HL-60 (cell line): ENCODE results near the gene SLC44A5.

ENCODE experiments used
- DNase-seq, 2 experiments: peaks; one replicate each; pipeline ENCODE4 v3.0.0-alpha.2; 2010 to 2020; ENCODE audit warnings: low read depth in 1 of 2, low spot score in 1 of 2
- H3K27ac ChIP-seq: fragments of 250-450 bp; sonication (Bioruptor Pico); replicated peaks from 2 replicates; pipeline ENCODE4 v1.5.1; 2020; ENCODE audit warnings: mild to moderate bottlenecking, moderate library complexity
- H3K27me3 ChIP-seq: fragments of 250-450 bp; sonication (Bioruptor Pico); 2 replicates; pipeline ENCODE4 v1.5.1; 2021; ENCODE audit warnings: mild to moderate bottlenecking, moderate library complexity; ENCODE audit not compliant: insufficient read depth, poor library complexity, severe bottlenecking
- H3K4me3 ChIP-seq: replicated peaks from 2 replicates; pipeline ENCODE4 v1.5.1; 2011; ENCODE audit warnings: mild to moderate bottlenecking, control low read depth, low read length; ENCODE audit not compliant: insufficient read depth
- CTCF ChIP-seq: IDR thresholded peaks from one replicate; pipeline ENCODE4 v1.5.1; 2011; ENCODE audit warnings: low read length, control low read depth, inconsistent platforms; ENCODE audit not compliant: insufficient read depth
- GABPA ChIP-seq: IDR thresholded peaks from 2 replicates; pipeline ENCODE4 v1.6.1; 2012; ENCODE audit warnings: low read depth
- POLR2AphosphoS5 ChIP-seq: IDR thresholded peaks from 2 replicates; pipeline ENCODE4 v1.6.1; 2012; ENCODE audit warnings: low read depth
- REST ChIP-seq: IDR thresholded peaks from 2 replicates; pipeline ENCODE4 v1.6.1; 2012; ENCODE audit warnings: low read depth; ENCODE audit not compliant: insufficient replicate concordance
- SPI1 ChIP-seq: IDR thresholded peaks from 2 replicates; pipeline ENCODE4 v1.6.1; 2012; ENCODE audit warnings: low read depth, mild to moderate bottlenecking, borderline replicate concordance

The SLC44A5 gene

GRCh38 chr1:75501577-75502295 lies 109.2 kb downstream of the SLC44A5 start:
- TF ChIP-seq GABPA (no peak), SPI1 (no peak), CTCF (no peak)
- Histone ChIP-seq H3K27ac (no peak overlapping the region), H3K27me3 (no peaks in the 10 kb centered on the region), H3K4me3 (no peak overlapping the region)
- DNase-seq: no peak

GRCh38 chr1:75492011-75492410 lies 118.9 kb downstream of the SLC44A5 start:
- Histone ChIP-seq H3K4me3 (no peak overlapping the region), H3K27me3 (no peaks in the 10 kb centered on the region), H3K27ac (no peak overlapping the region)
- no peak for DNase-seq
- TF ChIP-seq CTCF: no peak
- TF ChIP-seq SPI1: no peak
- no peak for TF ChIP-seq REST
- TF ChIP-seq GABPA: no peak
- TF ChIP-seq POLR2AphosphoS5: no peak

GRCh38 chr1:75487399-75487798 lies 123.5 kb downstream of the SLC44A5 start:
- no peak overlapping the region for H3K27ac ChIP-seq
- TF ChIP-seq GABPA (no peak), SPI1 (no peak), POLR2AphosphoS5 (no peak), REST (no peak), CTCF (no peak)
- no peaks in the 10 kb centered on the region for H3K27me3 ChIP-seq
- no peak for DNase-seq
- no peak overlapping the region for H3K4me3 ChIP-seq

GRCh38 chr1:75484789-75485188 lies 126.1 kb downstream of the SLC44A5 start:
- H3K27me3 ChIP-seq: no peaks in the 10 kb centered on the region
- no peak for TF ChIP-seq CTCF
- no peak for TF ChIP-seq GABPA
- TF ChIP-seq REST: no peak
- no peak for TF ChIP-seq POLR2AphosphoS5
- no peak for TF ChIP-seq SPI1
- H3K27ac ChIP-seq: no peak overlapping the region
- no peak for DNase-seq
- no peak overlapping the region for H3K4me3 ChIP-seq
